Activated CD4-positive, CD25-positive, alpha-beta regulatory T cell treated with anti-CD3 and anti-CD28 coated beads, Interleukin-2, amount 50 U/mL, for 24 hours (primary cell): ENCODE results near the gene LRG1.
"Not testable (repeated sequence)": the region's sequence is repeated elsewhere in the genome, so short reads cannot be mapped to it uniquely, and the experiment has no call there.

Experiments
- ATAC-seq, 2 donors: fragments of 150-1000 bp; cut with Tn5 transposase; one replicate each; pipeline ENCODE4 v1.10.0; 2021; ENCODE audit warnings: mild to moderate bottlenecking in 1 of 2, moderate library complexity in 1 of 2

The LRG1 gene

GRCh38 chr19:4550018-4550417 is 10.2 kb upstream of the LRG1 start:
- no peak for ATAC-seq

GRCh38 chr19:4548238-4548584 is 8.4 kb upstream of the LRG1 start:
- ATAC-seq = no peak

- peak in 1 of 2 donors; percentile 33 for ATAC-seq
These were observed 7.7 kb upstream of the LRG1 start for GRCh38 chr19:4547303-4548237.

- no peak for ATAC-seq
These were observed 4.2 kb upstream of the LRG1 start for GRCh38 chr19:4543842-4544647.

- no peak for ATAC-seq
These were observed 3.3 kb upstream of the LRG1 start for GRCh38 chr19:4542896-4543841.

GRCh38 chr19:4541806-4542145 is 1.9 kb upstream of the LRG1 start:
- ATAC-seq = not testable (repeated sequence)

- no peak for ATAC-seq
These were observed 1.4 kb upstream of the LRG1 start for GRCh38 chr19:4541114-4541805.

- ATAC-seq = no peak
These were observed 605 bp downstream of the LRG1 start for GRCh38 chr19:4539169-4539692.

GRCh38 chr19:4538601-4538954 is 1.3 kb downstream of the LRG1 start:
- no peak for ATAC-seq

GRCh38 chr19:4537953-4538600 is 1.8 kb downstream of the LRG1 start:
- no peak for ATAC-seq

- ATAC-seq = no peak
These were observed 3.0 kb downstream of the LRG1 start for GRCh38 chr19:4536798-4537197.

- ATAC-seq = peak; percentile 50 to 67
These were observed 4.8 kb downstream of the LRG1 start, which contains the start of gene PLIN5 for GRCh38 chr19:4534836-4535658. PLIN5 (minus strand) TSS chr19:4535224; CDS start chr19:4534074, 1,150 bp downstream.

GRCh38 chr19:4533835-4534424 is 5.9 kb downstream of the LRG1 start:
- ATAC-seq = no peak

- ATAC-seq = no peak
These were observed 6.5 kb downstream of the LRG1 start for GRCh38 chr19:4533334-4533733.

GRCh38 chr19:4531562-4532165 is 8.2 kb downstream of the LRG1 start:
- peak in 1 of 2 donors; percentile 4 for ATAC-seq

- no peak for ATAC-seq
These were observed 9.8 kb downstream of the LRG1 start for GRCh38 chr19:4529924-4530522.

GRCh38 chr19:4528843-4529242 is 11.0 kb downstream of the LRG1 start:
- no peak for ATAC-seq

GRCh38 chr19:4527377-4527776 is 12.5 kb downstream of the LRG1 start:
- not testable (repeated sequence) for ATAC-seq

GRCh38 chr19:4525563-4526002 is 14.3 kb downstream of the LRG1 start:
- no peak for ATAC-seq
